Common myeloid progenitor, CD34-positive (primary cell): ENCODE results near the gene PLCXD1.
"Not testable (repeated sequence)": the region's sequence is repeated elsewhere in the genome, so short reads cannot be mapped to it uniquely, and the experiment has no call there.

Experiments
- CTCF ChIA-PET: fragments of 350-600 bp; sonication (Branson Sonifier 250); formaldehyde crosslinking; loops from one replicate; lab custom pipeline; 2021; ENCODE audit warnings: antibody characterized with exemption; lab: Charles Lee
- POLR2A ChIA-PET: fragments of 350-600 bp; sonication (Branson Sonifier 250); formaldehyde crosslinking; loops from one replicate; lab custom pipeline; 2021; ENCODE audit warnings: antibody characterized with exemption; lab: Charles Lee
- DNase-seq, 3 donors: peaks; one replicate each; pipeline versions ENCODE4 v3.0.0 to v3.0.0-alpha.2; 2013
- H3K27ac ChIP-seq, 2 experiments: 1 replicate in 1 of 2; 2 replicates in 1 of 2; pipeline ENCODE4 v1.7.0; 2013; ENCODE audit warnings: inconsistent platforms in 2 of 2, low read length in 2 of 2, mild to moderate bottlenecking in 2 of 2, low read depth in 1 of 2, moderate library complexity in 1 of 2; ENCODE audit not compliant: severe bottlenecking in 2 of 2, insufficient read depth in 1 of 2, poor library complexity in 1 of 2
- H3K27me3 ChIP-seq, 5 experiments: replicated peaks in 2 of 5; 1 replicate in 3 of 5; 2 replicates in 2 of 5; pipeline versions ENCODE4 v1.6.1 to v1.7.0; 2013; ENCODE audit warnings: low read length in 4 of 5, mild to moderate bottlenecking in 2 of 5, moderate library complexity in 2 of 5, inconsistent platforms in 1 of 5; ENCODE audit not compliant: insufficient read depth in 5 of 5, control insufficient read depth in 4 of 5
- H3K36me3 ChIP-seq, 4 experiments: 1 replicate in 2 of 4; 2 replicates in 2 of 4; pipeline versions ENCODE4 v1.6.1 to v1.7.0; 2013; ENCODE audit warnings: low read length in 3 of 4, control low read depth in 1 of 4, mild to moderate bottlenecking in 1 of 4; ENCODE audit not compliant: control insufficient read depth in 4 of 4, insufficient read depth in 4 of 4
- H3K4me1 ChIP-seq, 4 experiments: 1 replicate in 3 of 4; 2 replicates in 1 of 4; pipeline versions ENCODE4 v1.6.1 to v1.7.1; 2013; ENCODE audit warnings: low read length in 3 of 4, mild to moderate bottlenecking in 3 of 4, control low read depth in 1 of 4, inconsistent platforms in 1 of 4, moderate library complexity in 1 of 4; ENCODE audit not compliant: control insufficient read depth in 4 of 4, insufficient read depth in 4 of 4; ENCODE audit errors: control extremely low read depth in 1 of 4
- H3K4me3 ChIP-seq, 7 experiments: 1 replicate in 4 of 7; 2 replicates in 3 of 7; pipeline versions ENCODE4 v1.5.1 to v1.7.0; 2013; ENCODE audit warnings: mild to moderate bottlenecking in 7 of 7, low read length in 6 of 7, moderate library complexity in 6 of 7, inconsistent platforms in 2 of 7, low read depth in 2 of 7, control low read depth in 1 of 7; ENCODE audit not compliant: insufficient read depth in 4 of 7, control insufficient read depth in 1 of 7; ENCODE audit errors: extremely low read depth in 1 of 7
- H3K9me3 ChIP-seq, 5 experiments: 1 replicate in 4 of 5; 2 replicates in 1 of 5; pipeline versions ENCODE4 v1.6.1 to v1.7.1; 2013; ENCODE audit warnings: low read length in 4 of 5, mild to moderate bottlenecking in 2 of 5, inconsistent platforms in 1 of 5, low read depth in 1 of 5, moderate library complexity in 1 of 5; ENCODE audit not compliant: control insufficient read depth in 4 of 5, insufficient read depth in 2 of 5; ENCODE audit errors: control extremely low read depth in 1 of 5
- WGBS: methylation state at CpG from one replicate; pipeline ENCODE4 v1.1.5; 2013; ENCODE audit not compliant: insufficient coverage; 5-methylcytosine and 5-hydroxymethylcytosine counted together

Gene PLCXD1

DNA sequence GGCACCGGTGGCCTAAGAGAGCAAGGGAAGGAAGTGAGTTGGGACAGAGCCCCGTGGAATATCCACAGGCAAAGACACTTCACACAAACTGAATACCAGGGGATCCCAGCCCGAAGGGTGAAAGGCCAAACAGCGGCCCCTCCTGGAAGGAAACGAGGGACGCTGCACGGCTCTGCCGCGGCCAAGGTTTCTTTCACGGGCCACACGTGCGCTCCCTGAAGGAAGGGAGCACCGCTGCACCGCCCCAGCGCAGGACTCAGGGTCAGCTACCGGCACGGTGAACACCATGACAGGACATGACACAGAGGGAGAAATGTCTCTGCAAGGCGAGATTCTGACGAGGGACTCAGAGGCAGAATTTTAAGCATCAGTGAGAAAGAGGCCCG lies 69.0 kb downstream of the PLCXD1 start:
- DNase-seq = no peak
- WGBS = 99% methylated on average over 18 of the region's 20 CpGs
- ChIA-PET CTCF (no interaction called here), POLR2A (no interaction called here)
- Histone ChIP-seq H3K36me3 (peaks cover 2 to 42% (median 20%) of the 10 kb centered on the region in 4 experiments), H3K9me3 (peaks cover 0 to 7% (median 0%) of the 10 kb centered on the region in 5 experiments), H3K27me3 (no peaks in the 10 kb centered on the region), H3K27ac (no peak overlapping the region), H3K4me3 (no peak overlapping the region), H3K4me1 (peaks cover 0 to 1% (median 0%) of the 10 kb centered on the region in 4 experiments)

DNA sequence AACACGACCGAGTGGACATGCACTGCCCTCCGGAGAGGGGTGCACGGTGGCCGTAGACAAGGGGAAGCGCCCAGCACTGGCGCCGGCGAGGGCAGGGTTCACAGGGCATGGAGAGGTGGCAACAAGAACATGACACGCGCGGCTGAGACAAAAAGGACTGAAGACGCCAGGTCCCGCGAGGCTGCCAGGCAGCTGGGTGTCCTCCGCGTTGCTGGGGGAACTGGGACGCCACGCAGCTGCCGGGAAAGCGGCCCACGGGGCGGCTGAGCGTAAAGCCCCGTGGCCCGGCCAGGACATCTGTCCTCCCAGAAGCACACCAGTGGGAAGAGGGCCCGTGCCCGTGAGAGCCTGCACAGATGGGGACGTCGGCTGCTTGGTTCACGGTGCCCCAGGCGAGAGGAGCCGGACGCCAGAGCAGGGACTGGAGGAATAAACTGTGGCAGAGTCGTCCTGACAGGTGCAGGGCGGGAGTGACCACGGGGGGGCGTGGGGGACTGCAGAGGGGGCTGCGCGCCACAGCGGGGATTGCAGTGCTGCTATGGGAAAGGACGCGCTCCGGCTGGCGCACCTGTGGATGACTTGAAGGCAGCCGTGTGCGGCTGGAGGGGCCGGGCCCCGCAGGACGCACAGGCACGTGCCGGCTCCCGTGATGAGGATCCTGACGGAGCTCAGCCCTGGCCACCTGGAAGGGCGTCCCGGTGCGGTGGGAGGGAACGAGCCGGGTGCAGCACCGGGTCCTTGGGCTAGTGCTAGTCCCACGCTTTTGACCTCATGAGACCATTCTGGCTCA lies 69.5 kb downstream of the PLCXD1 start:
- WGBS = 97% methylated on average over 58 of the region's 61 CpGs
- DNase-seq = no peak
- peaks cover 0 to 5% (median 0%) of the 10 kb centered on the region in 5 experiments for H3K9me3 ChIP-seq
- CTCF ChIA-PET = no interaction called here
- POLR2A ChIA-PET = no interaction called here
- H3K27me3 ChIP-seq = no peaks in the 10 kb centered on the region
- no peak overlapping the region for H3K27ac ChIP-seq
- H3K36me3 ChIP-seq = peaks cover 2 to 40% (median 19%) of the 10 kb centered on the region in 4 experiments
- no peak overlapping the region for H3K4me3 ChIP-seq
- H3K4me1 ChIP-seq = peaks cover 0 to 1% (median 0%) of the 10 kb centered on the region in 4 experiments

DNA sequence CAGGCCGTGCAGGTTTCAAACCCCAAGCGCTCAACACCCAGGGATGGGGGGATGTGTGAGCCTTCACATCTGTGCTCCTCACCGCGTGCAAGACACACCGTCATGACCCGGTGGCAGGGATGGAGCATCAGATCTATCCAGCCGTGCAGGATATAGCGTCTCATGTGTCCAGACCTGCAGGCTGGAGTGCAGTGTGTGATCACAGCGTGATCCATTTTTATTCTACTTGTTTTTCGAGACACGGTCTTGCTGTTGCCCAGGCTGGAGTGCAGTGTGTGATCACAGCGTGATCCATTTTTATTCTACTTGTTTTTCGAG lies 70.1 kb downstream of the PLCXD1 start:
- CTCF ChIA-PET, POLR2A ChIA-PET, H3K27ac ChIP-seq, DNase-seq, H3K4me3 ChIP-seq, H3K4me1 ChIP-seq, H3K9me3 ChIP-seq, H3K27me3 ChIP-seq: not testable (repeated sequence)
- 100% methylated on average over 7 of the region's 13 CpGs for WGBS
- H3K36me3 ChIP-seq = peaks cover 2 to 40% (median 20%) of the 10 kb centered on the region in 4 experiments

DNA sequence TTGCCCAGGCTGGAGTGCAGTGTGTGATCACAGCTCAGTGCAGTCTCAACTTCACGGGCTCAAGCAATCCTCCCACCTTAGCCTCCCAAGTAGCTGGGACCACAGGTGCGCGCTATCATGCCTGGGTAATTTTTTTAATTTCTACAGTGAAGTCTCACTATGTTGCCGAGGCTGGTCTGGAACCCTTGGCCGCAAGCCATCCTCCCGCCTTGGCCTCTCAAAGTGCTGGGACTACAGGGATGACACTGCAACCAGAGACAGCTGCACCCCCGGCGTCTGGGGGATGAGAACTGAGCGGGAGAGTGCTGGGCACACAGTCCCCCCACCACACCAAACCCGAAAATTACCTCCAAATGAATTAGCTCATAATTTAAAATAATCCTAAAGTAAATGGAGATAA lies 70.6 kb downstream of the PLCXD1 start:
- ChIA-PET POLR2A (no interaction called here), CTCF (no interaction called here)

DNA sequence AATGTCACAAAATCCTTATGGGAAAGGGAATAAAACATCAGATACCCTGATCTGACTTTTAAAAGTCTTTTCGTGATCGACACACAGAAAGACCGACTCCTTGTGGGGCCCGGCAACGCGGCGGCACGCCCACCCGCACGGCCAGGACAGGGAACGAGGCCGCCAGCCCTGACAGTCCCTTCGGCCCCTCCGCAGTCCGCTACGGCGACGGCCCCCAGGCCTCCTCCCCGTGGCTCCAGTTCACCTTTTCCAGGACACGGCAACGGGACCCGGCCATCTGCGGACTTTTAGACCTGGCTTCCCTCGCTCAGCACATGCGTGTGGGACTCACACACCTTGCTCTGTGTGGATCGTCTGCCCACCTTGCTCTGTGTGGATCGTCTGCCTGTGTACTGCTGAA lies 71.0 kb downstream of the PLCXD1 start:
- CTCF ChIA-PET = no interaction called here
- POLR2A ChIA-PET = no interaction called here
- H3K27ac ChIP-seq = no peak overlapping the region
- WGBS = 98% methylated on average over 27 of the region's 27 CpGs
- H3K9me3 ChIP-seq = peaks cover 0 to under 1% (median 0%) of the 10 kb centered on the region in 5 experiments
- DNase-seq = no peak
- H3K4me3 ChIP-seq = no peak overlapping the region
- peaks cover 0 to 4% (median 0%) of the 10 kb centered on the region in 4 experiments for H3K4me1 ChIP-seq
- peaks cover 2 to 31% (median 15%) of the 10 kb centered on the region in 4 experiments for H3K36me3 ChIP-seq
- H3K27me3 ChIP-seq = no peaks in the 10 kb centered on the region

More for the DNA sequence above, 70.6 kb downstream of the PLCXD1 start:
- Histone ChIP-seq H3K9me3 (peaks cover 0 to 5% (median 0%) of the 10 kb centered on the region in 5 experiments), H3K36me3 (peaks cover 2 to 36% (median 19%) of the 10 kb centered on the region in 4 experiments), H3K27me3 (no peaks in the 10 kb centered on the region), H3K27ac (no peak overlapping the region), H3K4me3 (no peak overlapping the region), H3K4me1 (peaks cover 0 to 1% (median 0%) of the 10 kb centered on the region in 4 experiments)
- 98% methylated on average over 6 of the region's 10 CpGs for WGBS
- no peak for DNase-seq

DNA sequence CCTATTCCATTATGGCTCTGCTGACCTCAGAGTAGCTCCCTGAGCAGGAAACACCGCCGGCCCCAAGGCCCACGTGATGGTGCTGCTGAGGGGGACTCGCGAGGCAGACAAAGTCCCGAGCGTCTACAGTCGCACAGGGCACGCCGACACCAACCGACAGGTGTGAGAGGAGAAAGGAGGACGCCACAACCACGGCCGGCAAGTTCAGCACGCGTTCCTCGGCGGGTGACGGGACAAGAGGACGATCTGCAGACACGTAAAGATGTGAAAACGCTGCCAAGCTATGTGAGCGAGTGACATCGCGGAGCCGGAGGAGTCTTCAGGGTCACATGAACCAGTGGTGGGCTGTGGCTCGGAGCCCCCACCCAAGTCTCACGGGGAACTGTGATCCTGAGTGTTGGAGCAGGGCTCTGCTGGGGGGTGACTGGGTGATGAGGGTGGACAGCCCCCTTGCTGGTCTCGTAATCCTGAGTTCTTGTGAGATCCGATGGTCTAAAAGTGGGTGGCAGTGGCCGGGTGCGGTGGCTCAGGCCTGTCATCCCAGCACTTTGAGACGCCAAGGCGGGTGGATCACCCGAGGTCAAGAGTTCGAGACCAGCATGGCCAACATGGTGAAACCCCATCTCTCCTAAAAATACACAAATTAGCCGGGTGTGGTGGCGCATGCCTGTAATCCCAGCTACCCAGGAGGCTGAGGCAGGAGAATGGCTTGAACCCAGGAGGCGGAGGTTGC lies 71.6 kb downstream of the PLCXD1 start:
- DNase-seq = no peak
- POLR2A ChIA-PET = no interaction called here
- Histone ChIP-seq H3K4me1 (peaks cover 0 to 4% (median 0%) of the 10 kb centered on the region in 4 experiments), H3K27me3 (no peaks in the 10 kb centered on the region), H3K36me3 (peaks cover 2 to 29% (median 13%) of the 10 kb centered on the region in 4 experiments), H3K4me3 (no peak overlapping the region), H3K27ac (no peak overlapping the region), H3K9me3 (no peaks in the 10 kb centered on the region)
- WGBS = 97% methylated on average over 36 of the region's 39 CpGs
- CTCF ChIA-PET = no interaction called here
